Measurements from ENCODE around the gene GTF2A1L.

GTF2A1L gene

GRCh38 chr2:48707466-48707865, 89.8 kb downstream of the GTF2A1L start:
- no peak for DNase-seq

GRCh38 chr2:48709096-48710034, 91.7 kb downstream of the GTF2A1L start:
- DNase-seq, result no peak

GRCh38 chr2:48711343-48711742, 93.7 kb downstream of the GTF2A1L start:
- DNase-seq, result no peak

- no peak for DNase-seq
Observed at GRCh38 chr2:48712151-48712550, 94.5 kb downstream of the GTF2A1L start.

- DNase-seq, result no peak
Observed at GRCh38 chr2:48713647-48714046, 96.0 kb downstream of the GTF2A1L start.

GRCh38 chr2:48714245-48714644, 96.6 kb downstream of the GTF2A1L start:
- DNase-seq, result no peak

- DNase-seq, result no peak
Observed at GRCh38 chr2:48715042-48715899, 97.6 kb downstream of the GTF2A1L start.

GRCh38 chr2:48715956-48716355, 98.3 kb downstream of the GTF2A1L start:
- DNase-seq, result no peak

- DNase-seq, result no peak
Observed at GRCh38 chr2:48717846-48718245, 100.2 kb downstream of the GTF2A1L start.

- no peak for DNase-seq
Observed at GRCh38 chr2:48719480-48720177, 102.0 kb downstream of the GTF2A1L start.

GRCh38 chr2:48721158-48721557, 103.5 kb downstream of the GTF2A1L start:
- DNase-seq, result no peak

- DNase-seq, result no peak
Observed at GRCh38 chr2:48722391-48722790, 104.7 kb downstream of the GTF2A1L start.

- no peak for DNase-seq
Observed at GRCh38 chr2:48723129-48723528, 105.5 kb downstream of the GTF2A1L start.

- no peak for DNase-seq
Observed at GRCh38 chr2:48724278-48724677, 106.6 kb downstream of the GTF2A1L start.

GRCh38 chr2:48725696-48726494, 108.2 kb downstream of the GTF2A1L start:
- no peak for DNase-seq

GRCh38 chr2:48727560-48727959, 109.9 kb downstream of the GTF2A1L start:
- DNase-seq, result no peak

GRCh38 chr2:48728295-48728694, 110.6 kb downstream of the GTF2A1L start:
- no peak for DNase-seq

- DNase-seq, result no peak
Observed at GRCh38 chr2:48728840-48729239, 111.2 kb downstream of the GTF2A1L start.

Data from cerebellar nuclear complex (tissue), 1 donor.